Posterior cingulate gyrus (tissue), 11 donors: ENCODE data around the gene FOXP1.

ENCODE experiments used
- DNase-seq, 10 donors: peaks; one replicate each; pipeline versions ENCODE4 v3.0.0 to v3.0.0-alpha.2; 2020 to 2021; ENCODE audit warnings: mixed read lengths in 3 of 10
- intact Hi-C: fragments of 100-400 bp; cut with DNase I; formaldehyde crosslinking; loops from one replicate; pipeline ENCODE4 v1.15.1; 2023

FOXP1 gene

DNA sequence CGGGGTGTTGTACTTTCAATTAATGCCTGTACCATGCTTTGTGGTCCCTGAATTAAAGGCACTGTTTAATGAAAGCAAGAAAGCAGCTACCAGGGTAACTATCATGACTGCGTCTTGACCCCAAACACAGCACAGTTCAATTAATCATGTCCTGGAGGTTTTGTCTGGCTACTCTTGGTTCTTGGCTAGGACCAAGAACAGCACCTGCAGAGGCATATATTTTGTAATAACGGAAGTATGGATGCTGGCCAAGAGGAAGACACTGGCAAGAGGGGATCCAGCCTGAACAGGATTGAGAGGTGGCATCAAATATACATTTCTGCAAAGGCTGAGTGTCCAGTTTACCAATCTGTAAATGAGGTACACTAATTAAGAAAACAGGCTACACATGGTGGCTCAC is 119.9 kb downstream of the FOXP1 start:
- no peak for DNase-seq
- intact Hi-C loops, result loop anchor here (10.0 kb wide), 1 partner anchor 111 kb away; no protein-coding TSS in a partner anchor

DNA sequence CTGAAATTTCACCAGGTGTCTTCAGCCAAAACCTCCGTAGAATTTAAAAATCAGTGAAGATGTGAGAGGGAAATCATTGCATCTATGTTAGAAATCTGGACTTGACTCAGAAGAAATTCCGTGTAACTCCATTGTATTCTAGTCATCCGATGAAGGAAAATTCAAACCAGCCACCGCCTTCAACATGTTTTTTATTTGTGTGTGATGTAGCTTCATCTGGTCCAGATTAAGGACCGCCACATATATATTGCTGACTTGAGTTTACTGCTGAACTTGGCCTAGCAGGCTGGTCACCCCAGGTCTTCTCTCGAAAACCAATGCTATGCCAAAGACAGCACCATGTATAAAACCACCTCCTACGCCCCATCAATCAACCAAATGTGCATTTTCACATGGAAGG is 120.9 kb downstream of the FOXP1 start:
- intact Hi-C loops, result loop anchor here (10.0 kb wide), 1 partner anchor 112 kb away; no protein-coding TSS in a partner anchor
- no peak for DNase-seq

DNA sequence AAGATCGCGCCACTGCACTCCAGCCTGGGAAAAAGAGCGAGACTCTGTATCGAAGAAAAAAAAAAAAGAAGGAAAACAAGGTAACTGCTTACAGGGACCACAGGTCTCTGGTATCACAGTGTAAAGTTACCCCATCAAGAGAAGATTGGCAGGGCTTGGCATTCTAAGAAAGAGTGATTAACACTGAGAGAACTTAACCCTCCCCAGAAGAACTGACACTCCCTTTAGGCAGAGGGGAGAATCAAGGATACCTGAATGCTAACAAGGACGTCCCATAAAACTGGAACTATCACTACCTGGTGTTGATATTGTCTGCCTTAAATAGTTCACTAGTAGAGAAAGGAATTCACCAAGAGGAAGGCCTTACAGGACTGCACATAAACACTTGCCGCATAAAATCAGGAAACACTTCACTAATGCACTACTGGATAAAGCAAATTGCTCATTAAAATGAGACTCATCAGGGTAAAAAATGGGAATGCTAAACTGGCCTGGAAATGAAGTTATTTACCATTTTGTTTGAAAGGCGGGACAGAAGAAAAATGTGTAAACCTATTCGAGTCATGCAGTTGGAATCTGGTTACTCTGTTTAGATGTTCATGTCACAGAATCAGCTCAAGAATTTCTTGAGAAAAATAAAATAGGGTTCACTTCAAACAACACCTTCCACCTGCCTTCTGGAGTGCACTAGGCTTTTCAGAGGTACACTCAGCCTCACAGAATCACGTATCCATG is 121.6 kb downstream of the FOXP1 start:
- no peak for DNase-seq

DNA sequence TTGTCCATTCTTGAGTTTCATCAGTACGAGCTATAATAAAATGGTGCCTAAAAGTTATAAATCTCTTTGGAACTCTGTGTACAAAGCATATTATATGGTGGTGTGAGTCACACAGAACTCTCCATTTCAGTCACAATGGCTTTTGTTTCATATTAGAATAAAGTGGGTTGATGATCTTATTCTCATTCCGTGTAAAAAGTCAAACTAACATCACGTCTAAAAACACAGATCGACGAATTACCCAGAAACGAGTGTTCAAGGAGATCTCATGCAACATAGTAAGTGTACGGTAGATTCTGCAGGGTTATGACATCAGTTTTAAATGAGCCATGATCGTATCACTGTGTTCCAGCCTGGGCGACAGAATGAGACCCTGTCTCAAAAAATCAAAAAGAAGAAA is 122.4 kb downstream of the FOXP1 start:
- no peak for DNase-seq
- intact Hi-C loops, result loop anchor here (10.0 kb wide), 1 partner anchor 114 kb away; no protein-coding TSS in a partner anchor

More for the DNA sequence above, 121.6 kb downstream of the FOXP1 start:
- intact Hi-C loops, result loop anchor here (10.0 kb wide), 1 partner anchor 113 kb away; no protein-coding TSS in a partner anchor

DNA sequence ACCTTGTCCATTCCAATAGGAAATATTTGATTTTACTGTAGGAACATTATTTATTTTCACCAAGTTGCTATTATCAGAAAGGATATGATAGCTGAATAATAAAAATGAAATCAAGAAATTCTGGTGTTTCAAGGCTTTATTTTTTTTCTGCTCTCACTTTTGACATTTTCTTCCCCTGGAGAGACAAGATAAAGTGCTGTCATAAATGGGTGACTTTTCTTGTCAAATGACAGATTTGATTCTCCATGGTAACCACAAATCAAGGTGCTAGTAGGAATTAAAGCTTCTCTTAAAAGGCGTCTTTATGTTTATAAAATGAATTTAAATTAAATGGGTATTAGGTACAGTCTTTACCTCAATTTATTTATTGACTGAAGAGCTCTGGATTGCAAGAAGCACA is 124.6 kb downstream of the FOXP1 start:
- intact Hi-C loops, result no loop called here
- DNase-seq, result no peak

DNA sequence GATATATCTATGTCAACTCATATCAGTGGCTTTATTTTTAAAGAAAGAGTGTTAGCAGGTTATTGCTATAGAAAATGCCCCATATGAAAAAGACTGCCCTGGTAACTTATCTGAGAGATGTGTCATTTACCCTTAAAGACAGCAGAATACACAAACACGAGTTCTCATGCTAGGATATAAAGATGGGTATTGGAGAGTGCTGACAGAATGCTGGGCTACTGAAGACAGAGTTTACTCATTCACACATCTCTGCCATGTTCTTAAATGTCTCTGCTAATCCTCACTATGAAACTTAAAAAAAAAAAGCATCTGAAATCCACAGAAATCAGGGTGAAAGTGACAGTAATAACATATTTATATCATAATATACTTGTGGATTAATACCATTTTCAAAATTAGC is 126.7 kb downstream of the FOXP1 start:
- intact Hi-C loops, result no loop called here
- no peak for DNase-seq

DNA sequence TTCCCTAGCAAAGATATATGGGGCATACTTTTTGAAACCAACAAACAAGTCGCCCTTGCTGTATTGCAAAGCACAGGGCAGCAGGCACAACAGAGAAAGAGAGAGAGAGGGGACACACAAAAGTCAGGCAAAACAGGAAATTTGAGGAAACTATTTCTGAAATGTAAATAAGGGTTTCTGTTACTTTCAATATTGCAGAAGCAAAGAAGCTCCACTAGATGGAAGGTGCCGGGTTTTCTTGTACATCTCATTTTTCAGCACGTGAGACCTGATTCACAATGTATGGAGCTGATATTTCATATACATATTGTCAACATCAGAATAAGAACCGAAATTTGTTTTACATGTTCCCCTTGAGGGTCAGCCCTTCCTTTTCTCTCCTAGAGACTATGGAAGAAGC is 127.4 kb downstream of the FOXP1 start:
- DNase-seq, result no peak
- intact Hi-C loops, result no loop called here

DNA sequence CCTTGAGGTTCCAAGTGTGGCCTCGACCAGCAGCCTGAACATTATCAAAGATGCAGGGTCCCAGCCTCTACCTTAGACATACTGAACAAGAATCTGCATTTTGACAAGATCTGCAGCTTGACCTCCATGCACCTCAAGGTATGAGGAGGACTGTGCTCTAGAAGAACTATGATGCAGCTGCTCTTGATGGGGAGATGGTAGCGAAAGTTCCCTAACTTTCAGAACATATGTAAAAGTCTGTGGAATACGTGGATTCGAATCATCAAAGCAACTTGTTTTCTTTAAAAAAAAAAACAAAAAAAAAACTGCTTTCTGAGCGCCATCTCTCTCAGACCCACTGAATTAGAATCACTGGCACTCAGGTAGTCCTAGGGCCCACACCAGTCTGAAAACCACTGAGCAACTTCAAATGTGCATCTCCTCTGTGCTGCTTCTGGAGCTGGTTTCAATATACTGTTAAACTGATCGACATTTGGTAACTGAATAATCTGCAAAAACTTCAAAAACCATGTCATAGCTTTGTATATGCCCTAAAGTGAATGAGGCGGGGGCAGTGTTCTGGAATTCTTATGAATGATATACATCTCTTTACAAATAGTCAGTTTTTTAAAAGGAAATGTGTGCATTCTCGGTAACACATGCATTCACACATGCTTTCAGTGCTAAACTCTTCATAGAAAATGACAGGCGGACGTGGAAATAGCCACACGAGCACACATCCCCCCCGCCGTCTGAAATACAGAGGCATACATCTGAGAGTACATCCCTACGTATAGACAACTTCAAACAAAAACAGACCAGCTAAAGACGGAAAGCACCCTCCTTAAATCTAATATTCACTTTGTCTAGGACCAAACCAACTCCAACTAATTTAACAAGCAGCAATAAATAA is 128.8 kb downstream of the FOXP1 start:
- intact Hi-C loops, result no loop called here
- no peak for DNase-seq

DNA sequence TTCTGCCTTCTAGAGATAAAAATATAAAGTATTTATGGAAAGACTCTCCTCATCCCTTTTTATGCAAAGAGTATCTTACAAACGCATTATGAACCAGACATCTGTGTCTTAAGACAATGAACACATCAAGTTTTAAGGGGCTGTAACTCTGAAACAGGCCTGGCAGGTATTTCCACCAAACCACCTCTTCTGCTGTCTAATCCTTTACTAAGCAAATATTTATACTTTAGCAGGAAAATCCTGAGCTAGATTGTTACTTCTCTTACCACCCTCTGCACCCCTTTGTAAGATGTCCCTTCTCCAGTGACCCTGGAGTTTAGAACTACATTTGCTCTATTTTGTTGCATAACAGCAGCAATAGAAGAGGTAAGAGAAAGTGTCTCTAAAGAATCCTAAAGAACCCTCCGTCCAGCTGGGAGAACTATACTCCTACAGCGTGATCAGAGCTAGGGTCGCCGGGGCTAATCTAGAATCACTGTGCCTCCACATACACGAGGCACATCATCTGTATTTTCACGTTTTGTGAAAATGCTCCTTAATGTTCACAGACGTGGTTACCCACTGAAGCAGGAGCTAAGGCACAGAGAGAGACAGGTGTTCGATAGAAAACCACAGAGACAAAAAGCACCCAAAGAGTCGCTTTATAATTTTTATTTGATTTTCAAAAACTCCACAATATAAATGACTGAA is 129.6 kb downstream of the FOXP1 start:
- DNase-seq, result no peak
- intact Hi-C loops, result no loop called here

DNA sequence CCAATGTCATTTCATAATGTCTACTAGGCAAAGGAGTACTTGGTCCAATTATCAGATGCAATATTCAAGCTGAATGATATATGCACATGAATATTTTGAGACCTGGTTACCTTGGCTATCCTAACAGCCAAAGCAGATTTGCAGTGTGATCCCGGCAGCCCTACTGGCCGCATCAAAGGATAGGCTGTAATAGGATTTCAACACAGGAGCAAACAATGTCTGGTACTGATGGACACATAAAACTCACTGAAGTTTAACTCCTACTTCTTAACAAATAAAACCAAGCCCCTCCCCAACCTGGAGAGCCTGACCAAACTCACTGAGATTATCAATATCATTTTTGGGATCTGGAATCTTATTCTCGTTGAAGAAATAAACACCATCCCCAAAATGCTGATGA is 130.2 kb downstream of the FOXP1 start:
- intact Hi-C loops, result no loop called here
- no peak for DNase-seq

DNA sequence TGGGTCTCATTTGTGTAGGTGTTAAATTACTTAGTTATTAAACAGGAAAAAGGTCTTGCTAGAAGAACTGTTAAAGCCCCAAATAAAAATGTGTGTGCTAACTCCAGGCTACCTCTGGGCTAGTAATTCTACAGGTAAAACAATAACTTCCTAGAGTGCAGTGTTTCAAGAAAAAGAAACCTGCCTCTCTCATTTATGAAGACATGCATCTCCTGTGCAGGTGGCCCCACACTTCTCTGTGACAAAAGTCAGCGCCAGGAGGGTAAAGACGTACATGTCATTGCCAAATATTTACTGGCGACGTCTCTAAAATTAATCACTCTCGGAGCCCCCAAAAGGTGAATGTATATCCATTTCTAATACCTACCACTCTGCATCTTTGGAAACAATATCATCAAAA is 131.7 kb downstream of the FOXP1 start:
- intact Hi-C loops, result no loop called here
- DNase-seq, result no peak

DNA sequence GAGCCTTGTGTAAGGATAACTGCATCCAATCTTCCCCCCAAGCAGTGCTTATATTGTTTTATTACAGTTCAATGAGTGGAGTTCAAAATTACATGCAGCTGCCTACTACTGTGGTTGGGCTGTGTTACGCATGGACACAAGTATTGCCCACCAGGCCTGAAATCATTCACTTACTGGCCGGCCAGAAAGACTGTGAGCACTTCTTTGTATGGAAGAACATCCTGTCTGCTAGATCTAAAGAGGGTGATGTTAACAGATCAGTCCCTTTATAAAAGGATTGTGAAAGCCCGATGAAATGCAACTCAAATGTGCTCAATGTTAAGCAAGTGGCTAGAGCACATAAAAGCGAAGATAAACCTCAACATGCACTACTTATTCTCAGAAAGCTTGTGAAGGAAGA is 132.5 kb downstream of the FOXP1 start:
- no peak for DNase-seq
- intact Hi-C loops, result no loop called here

DNA sequence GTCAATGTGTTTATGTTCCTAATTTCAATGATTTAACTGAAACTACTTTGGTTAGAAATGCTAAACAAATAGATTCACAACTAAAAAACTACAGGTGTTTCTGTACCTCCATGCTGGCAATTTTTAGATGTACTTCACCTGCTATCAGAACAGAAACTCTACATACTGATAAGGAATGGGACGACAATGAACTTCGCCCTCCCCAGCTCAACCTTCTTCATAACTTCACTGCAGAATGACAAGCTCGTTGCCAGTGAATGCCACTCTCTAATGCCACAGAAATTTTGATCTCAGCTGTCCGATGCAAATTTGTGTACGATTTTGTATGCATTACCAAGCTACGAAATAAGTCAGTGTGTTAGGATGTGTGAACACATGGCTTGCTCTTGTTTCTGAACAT is 133.4 kb downstream of the FOXP1 start:
- intact Hi-C loops, result no loop called here
- no peak for DNase-seq

DNA sequence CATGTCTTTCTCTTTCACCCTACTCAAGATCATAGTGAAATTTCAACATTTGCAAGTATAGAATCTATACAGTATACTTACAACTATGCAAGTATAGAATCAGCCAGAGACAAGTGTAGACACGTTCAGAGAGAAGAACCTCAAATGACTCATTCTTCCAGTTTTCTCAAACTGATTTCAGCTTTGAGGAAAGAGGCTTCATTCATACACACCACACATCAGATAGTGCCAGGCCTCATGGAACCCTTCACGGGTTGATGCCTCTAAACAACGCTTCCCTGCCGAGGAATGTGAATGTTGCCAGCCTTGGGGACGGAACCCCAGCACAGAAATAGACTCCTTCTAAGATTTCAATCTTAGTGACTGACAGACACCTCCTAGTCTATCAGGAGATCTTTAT is 135.7 kb downstream of the FOXP1 start:
- intact Hi-C loops, result no loop called here
- DNase-seq, result no peak

DNA sequence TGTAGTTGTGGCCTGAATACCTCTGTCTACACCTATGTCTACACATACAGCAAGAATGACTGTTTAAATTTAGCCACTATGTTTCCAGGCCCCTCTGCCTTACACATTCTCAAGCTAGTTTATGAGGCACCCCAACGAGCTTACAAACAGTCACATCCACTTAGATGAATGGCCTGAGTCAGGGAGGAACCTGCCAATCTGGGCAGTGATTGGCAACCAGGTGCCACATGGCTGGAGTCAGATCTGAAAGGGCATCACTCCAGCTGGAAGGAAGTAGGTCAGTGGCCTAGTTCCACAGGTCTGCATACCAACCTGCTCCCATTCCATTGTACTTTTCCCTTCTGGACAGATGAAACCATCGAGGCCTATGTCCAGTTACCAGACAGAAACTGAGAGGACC is 136.3 kb downstream of the FOXP1 start:
- DNase-seq, result no peak

DNA sequence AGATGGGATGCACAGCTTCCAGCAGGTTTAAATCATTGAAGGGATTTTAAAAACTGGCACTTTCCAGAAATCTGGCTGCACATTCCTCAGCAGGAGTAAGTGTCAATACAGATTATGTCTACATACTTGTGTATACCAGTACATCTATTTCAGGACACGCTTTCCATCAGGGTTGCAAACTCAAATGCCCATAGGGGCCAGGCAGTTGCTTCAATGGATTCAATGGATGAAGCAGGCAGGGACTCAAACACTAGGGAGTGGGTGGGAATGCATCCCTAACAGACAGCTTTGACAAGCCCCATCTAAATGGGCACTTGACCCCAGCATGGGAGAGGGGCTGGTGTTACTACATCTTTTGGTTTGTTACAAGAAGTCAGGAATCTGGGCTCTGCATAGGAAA is 136.8 kb downstream of the FOXP1 start:
- no peak for DNase-seq
- intact Hi-C loops, result no loop called here

More for the DNA sequence above, 136.3 kb downstream of the FOXP1 start:
- intact Hi-C loops, result no loop called here

DNA sequence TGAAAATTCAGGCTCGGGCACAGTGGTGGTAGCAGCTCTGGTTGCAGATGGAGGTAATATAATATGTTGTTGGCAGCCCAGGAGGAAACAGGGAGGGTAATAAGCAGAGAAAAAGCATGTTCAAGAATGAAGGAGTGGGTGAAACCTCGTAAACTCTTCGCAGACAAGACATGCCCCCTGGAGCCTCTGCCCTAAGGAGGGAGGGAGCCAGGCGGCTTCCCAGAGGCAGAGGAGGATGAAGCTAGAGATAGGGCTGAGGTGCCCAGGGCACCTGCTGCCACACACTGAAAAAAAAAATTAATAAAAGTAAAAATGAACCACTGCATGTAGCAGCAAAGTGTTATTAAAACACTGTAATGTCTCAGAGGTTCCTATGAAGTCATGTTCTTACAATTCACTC is 137.3 kb downstream of the FOXP1 start:
- intact Hi-C loops, result no loop called here
- DNase-seq, result no peak

DNA sequence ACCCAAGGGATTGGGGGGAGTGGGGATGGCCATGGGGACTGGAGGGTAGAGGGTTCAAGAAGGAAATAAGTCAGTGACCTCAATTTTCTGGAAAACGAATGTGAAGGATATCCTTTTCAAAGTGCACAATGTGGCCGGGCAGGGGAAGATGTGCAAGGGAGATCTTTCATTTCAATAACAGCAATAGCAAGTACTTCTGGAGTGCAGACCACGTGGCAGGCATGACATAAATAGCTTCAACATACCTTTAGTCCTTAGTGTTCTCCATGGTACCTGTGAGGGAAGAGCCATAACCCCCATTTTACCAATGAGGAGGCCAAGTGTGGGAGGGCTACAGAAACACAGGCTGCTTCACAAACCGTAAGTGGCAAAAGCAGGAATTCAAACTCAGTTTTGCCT is 138.7 kb downstream of the FOXP1 start:
- intact Hi-C loops, result no loop called here
- no peak for DNase-seq

DNA sequence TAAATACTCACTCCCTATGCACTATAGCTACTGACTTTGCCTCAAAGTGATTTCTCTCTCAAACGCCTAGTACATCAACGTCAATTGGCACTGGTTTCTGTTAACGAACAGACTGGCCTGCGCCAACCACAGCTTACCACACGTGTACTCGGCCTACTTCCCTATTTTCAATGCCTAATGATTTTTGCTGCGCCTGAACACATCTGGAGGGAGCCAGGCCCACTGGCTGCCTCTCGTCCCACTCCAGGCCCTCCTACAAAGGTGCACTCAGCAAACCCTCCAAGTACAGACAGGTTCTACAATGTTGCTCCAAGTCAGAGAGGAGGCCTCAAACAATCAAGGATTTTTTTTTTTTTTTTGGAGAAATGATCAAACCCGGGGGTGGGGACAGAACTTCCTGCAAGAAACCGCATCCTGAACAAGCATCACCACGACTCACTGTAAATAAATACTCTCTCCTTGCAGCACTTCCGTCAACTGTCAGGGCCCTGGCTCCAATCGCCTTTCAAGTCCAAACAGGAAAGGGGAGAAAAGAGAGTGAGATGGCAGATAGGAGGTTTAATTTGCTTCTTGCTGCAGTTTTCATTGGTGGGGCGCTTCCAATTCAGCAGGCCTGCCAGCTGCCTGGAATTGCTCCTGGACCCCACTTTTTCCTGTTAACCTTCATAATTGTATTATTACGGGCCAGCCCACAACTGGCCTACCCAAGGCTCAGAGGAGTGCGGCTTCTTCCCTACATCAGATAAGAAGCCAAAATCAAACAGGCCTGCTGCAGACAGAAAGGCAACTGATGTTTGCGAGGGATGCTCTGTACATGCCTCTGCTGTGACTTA is 139.3 kb downstream of the FOXP1 start:
- no peak for DNase-seq
- intact Hi-C loops, result no loop called here

DNA sequence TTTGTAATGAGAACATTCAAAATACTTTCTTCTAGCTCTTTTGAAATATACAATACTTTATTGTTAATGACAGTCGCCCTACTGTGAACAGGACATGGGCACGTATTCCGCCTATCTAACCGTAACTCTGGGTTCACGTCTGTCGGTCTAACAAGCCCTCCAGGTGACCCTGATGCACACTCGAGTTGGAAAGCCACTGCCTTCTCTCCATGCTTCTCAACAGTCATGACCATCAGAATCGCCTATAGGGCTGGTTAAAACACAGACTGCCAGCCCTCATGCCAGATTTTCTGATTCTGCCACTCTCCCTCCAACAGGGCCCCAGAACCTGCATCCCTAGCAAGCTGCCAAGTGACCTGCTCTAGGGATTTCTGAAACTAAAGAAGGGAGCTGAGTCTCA is 140.2 kb downstream of the FOXP1 start:
- DNase-seq, result no peak
- intact Hi-C loops, result no loop called here
